ENCODE data around the gene LINGO4.

DNA sequence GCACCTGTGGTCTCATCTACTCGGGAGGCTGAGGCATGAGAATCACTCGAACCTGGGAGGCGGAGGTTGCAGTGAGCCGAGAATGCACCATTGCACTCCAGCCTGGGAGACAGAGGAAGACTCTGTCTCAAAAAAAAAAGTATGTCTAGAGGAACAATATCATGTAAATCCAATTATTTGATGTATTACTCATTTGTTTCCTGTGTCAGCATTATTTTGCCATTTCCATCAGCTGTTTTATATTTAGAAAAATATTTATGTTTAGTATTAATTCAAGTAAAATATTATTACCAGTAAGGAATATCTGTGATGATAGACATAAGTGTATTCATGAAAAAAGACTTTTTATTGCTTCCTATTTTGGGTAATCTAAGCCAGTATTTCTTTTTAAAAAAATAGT is 27.9 kb downstream of the LINGO4 start:
- no peak for TF ChIP-seq CTCF (conservative IDR thresholded peaks at IDR 0.05)
- no peak for TF ChIP-seq ZFX (IDR thresholded peaks at IDR 0.05)
